HG03159 (cell line): Measurements from ENCODE around the gene QARS1.
A peak's percentile ranks its signal among the peaks of the same experiment; 100 is the strongest.

ENCODE experiments used
- ATAC-seq: cut with Tn5 transposase; IDR thresholded peaks from one replicate; pipeline ENCODE4 v1.9.1; 2021; ENCODE audit warnings: mild to moderate bottlenecking, moderate library complexity; ENCODE audit not compliant: unreplicated experiment

QARS1 gene

DNA sequence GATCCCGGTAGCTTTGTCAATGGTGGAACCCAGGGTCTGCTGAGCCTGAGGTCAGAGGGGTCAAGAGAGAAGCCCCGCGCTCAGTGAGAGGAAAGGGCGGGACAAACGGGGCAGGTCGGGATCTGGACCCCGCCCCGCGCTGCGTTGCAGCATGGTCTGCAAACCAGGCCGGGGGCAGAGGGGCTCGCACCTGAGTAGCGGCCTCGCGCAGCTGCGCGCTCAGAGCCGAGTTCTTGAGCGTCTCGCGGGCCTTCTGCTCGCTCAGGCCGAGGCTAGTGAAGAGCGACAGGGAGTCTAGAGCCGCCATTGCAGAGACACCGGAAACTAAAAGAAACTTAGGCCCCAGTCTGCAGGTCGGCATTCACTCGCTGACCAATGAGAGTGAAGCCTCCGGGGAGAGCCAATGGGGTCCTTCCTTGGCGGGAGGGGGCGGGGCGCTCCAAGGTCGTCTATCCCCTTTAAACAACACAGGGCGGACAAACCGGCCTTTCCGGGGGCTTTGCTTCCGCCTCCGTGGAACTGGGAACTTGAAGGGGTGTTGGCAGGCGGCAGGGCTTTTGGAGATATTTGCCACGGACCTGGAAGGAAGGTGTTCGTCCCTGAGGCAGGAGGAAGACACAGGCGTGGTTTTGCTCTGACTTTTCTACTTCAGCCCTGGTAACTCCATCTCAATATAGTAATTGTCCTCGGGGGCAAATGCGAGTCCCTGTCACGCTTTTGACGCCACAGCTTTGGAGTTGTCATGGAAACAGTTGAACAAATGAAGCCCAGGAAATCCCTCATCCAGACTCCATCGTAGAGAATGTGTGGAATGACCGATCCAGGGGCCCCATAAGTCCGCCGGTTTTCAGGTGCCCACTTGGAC, at the start of gene QARS1:
Gene QARS1 (minus strand): TSS at position 331 of the 865 bp plus-strand sequence. CDS start 24 bp downstream, at position 307.
- ATAC-seq, result peak; percentile 84

DNA sequence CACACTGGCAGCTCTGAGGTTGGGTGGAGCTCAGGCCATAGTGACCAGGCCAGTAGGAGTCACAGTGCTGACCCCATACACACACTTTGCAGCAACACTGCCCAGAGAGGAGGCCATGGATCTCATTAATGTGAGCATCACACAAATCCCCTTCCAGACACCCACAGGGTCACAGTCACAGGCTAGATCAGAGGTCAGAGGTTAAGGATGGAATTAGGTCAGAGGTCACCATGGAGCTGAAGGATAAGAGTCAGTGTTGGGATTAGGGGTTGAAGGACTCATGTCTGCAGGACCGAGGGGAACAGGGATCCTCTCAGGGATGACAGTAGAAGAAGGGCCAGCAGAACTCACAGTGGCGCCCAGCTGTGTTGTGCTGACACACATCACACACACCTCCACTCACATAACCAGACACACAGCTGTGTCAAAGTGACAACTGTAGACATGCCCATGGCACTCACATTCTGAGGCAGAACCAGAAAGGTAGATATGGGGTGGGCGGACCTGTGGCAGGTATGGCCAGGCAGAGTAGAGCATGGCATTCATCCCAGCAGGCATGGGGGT, 48.9 kb upstream of the QARS1 start:
- ATAC-seq, result no peak

DNA sequence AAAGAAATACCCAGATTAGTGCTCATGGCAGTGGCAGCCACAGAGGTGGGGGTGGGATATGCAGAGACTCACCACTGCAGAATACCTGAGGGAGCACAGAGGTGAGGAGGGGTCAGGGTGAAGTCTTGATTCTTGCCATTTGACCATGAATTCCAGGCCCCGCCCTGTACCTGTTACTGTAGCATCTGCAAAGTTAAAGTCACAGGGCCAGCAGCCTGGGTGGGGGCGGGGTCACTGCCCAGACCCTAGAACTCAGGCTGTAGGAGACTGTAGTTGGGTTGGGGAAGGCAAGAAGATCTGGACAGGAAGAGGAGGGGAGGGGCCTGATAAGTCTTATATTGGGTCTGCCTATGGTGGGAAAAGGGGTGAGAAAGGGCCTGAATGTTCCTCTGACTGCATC, 47.1 kb upstream of the QARS1 start:
- no peak for ATAC-seq

DNA sequence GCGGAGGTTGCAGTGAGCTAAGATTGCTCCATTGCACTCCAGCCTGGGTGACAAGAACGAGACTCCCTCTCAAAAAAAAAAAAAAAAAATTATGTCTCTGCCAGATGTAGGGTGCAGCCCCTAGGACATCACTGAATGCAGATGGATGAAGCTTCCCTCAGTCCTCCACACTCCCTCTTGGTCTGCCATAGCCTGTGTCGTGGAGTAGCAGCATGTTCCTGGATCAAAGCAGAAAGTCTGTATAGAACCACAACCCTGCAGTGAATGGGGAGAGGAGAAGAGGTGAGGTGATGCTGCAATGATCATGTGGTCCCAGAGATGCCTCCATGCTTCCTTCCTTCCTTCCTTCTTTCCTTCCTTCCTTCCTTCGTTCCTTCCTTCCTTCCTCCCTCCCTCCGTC, 43.6 kb upstream of the QARS1 start:
- no peak for ATAC-seq

DNA sequence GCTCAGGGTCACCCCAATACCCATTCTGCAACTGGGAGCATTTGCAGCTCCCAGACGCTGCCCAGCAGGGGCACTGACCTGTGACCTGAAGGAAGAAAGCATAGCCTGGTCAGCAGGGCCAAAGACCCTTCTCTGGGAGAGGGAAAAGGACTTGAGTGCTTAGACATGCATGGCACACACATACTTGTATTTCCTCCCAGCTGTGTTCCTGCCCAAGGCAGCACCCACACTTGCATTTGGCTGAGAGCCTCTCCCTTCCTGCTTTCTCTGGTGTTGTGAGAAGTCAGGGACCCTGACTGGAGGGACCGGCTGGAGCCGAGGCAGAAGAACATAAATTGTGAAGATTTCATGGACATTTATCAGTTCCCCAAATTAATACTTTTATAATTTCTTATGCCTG, 35.5 kb upstream of the QARS1 start:
- ATAC-seq, result no peak

DNA sequence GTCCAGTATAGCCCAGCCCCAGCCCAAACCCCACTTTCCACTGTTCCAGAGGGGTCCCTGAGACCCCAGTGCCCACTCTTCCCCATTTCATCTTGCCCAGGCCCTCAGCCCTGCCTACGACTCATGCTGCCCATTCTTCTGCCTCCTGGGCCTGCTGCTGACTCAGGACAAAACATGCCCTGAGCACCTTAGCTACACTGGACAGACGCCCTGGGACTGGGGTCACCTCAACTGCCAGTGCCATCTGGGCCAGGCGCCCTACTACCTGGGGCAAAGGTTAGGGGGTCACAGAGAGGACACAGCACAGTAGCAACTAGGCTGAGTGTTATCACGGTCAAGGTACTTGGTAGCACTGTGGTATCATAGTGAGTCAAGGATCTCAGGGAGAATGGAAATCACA, 30.9 kb upstream of the QARS1 start:
- no peak for ATAC-seq

DNA sequence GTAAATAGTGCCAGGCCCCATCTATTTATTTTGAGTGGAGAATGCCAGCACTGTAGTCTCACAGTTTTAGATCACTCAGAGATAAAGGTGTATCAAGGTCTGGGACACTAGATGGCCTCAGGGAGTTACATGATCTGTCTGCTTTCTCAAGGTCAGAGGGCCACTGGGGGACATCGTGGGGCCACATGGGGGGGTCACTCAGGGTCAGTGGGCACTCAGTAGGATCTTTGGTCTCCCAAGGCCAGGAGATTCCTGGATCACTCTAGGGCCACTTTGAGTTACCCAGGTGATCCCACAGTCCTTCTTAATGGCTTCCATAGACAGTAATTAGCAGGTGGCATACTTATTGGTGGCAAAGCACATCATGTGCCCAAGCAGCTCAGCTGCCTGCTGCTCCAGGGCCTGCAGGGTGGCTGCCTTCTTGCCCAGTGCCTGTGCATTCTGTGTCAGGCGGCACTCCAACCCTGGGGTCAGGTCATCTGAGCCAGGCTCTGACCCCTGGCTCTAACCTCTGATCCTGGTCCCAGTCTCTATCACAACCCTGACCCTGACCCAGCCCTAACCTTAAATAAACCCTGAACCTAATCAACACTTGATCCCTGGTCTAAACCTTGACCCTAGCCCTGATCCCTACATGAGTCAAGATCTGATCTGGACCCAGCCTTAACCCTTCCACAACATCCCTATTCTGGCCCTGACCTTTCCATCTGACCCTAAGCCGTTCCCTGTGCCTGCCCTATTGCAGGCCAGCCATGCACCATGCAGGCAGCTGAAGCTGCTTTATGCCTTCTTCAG, 30.1 kb upstream of the QARS1 start:
- ATAC-seq, result no peak

DNA sequence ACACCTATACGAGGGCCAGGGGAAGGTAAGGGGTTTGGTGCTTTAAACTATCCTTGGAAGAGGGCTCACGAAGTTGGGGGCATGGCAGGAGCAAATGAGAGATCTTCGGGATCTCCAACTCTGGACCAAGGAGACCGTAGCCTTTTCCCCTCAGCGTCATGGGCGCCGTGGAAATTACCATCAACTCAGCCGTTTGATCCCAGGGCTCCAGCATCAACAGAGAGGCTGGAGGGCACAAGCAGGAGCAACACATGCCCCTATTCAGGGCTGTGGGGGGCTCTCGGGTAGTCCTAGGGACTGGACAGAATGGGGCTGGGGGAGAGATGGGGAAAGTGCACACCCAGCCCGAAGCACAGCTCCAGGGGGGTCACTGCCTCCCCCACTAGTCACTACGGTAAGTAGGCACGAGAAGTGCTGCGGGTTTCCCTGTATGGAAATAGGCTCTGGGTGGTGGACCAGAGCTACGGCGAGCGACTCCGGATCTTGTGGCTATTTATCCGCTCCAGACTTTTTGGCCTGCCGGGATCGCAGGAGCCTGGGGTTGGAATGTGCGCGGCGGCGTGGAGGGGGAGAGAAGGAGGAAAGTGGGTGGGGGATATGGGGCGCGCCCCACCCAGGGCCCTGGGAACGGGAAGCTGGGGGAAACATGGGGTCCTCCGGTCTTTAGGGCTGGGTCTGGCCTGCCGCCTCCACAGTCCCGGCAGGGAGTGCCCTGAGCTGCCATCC, 28.8 kb upstream of the QARS1 start:
- no peak for ATAC-seq

DNA sequence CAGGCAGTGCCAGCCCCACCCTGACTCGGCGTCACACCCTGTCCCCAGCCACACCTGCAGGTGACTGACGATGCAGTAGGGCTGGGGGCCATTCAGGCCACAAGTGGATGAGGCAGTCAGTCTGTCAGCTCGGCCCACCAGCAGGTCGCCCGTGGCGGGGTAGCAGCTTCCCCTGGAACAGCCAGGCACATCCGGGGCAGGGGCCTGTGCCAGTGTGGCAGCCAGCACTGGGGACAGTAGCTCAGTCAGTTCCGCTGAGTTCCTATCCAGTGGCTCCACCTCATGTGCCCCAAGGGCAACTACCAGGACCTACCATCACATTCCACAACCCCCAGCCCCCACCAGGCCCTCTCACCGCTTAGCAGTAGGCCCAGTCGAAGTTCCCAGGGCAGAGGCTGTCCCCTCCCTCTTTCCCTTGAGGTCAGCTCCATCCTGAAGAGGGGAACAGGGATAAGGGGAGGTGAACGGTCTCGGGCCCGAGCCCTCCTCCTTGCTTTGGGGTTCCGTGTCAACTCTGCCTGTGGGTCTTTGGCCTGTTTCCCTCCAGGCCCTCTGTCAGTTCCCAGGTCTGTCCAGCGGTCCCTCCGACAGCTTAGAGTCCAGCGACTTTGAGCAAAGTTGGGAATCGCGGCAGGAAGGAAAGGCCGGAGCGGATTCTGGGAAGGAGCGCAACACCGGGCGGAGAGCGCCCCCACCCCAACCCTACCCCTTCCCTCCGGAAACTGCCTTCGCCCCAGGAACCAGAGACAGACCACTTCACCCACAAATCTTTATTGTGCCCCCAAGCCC, 28.1 kb upstream of the QARS1 start, which contains the start of gene LAMB2:
Gene LAMB2 (minus strand): TSS at position 614 of the 789 bp plus-strand sequence. CDS start 183 bp downstream, at position 431.
- ATAC-seq, result no peak

DNA sequence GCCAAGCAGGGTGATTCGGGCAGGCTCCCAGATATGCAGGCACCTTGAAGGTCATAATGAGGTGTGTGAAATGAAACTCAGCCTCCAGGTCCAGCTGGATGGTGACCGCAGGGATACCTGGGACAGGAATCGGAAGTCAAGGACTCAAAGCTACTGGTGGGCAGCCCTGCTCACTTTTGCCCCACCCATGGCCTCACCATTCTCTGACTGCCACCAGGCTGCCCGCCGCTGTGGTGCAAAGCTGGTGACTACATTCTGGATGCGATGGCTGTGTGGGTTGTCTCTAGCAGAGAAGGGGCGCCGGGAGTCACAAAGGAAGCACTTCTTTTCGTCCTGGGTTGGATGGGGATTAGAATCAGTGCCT, 27.5 kb upstream of the QARS1 start:
- no peak for ATAC-seq

DNA sequence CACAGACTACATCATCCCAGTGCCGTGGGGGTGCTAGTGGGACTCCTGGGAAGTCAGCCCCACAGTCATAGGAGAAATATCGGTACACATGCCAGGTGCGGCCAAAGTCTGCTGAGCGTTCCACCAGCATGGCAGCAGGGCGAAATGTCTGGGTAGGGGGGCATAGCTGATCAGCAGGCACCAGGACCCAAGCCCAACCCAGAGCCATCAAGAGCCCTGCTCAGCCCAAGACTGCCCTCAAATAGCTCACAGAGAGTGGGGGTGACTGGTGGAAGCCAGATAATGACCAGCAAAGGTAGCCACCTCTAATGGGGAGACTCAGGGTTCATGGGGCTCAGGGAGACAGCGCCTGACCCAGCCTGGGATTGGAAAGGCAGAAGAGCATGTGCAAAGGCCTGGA, 27.0 kb upstream of the QARS1 start:
- ATAC-seq, result no peak

DNA sequence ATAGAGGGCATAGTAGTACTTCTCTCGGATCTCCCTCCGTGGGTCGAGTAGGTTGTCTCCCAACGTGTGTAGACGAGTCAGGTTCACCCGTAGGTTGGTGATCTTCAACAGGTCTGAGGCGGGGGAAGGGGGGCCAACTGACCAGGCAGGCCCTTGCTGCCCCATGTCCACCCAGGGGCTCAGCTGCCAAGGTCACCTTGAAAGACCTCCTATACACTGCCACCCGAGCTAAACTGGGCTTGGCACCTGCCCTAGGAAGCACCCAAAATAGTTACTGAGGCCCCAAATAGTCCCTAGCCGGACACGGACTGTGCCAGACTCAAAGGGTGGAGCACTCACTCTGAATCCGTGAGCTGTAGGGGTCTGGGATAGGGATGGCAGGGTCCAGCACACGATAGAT, 26.5 kb upstream of the QARS1 start:
- ATAC-seq, result no peak

DNA sequence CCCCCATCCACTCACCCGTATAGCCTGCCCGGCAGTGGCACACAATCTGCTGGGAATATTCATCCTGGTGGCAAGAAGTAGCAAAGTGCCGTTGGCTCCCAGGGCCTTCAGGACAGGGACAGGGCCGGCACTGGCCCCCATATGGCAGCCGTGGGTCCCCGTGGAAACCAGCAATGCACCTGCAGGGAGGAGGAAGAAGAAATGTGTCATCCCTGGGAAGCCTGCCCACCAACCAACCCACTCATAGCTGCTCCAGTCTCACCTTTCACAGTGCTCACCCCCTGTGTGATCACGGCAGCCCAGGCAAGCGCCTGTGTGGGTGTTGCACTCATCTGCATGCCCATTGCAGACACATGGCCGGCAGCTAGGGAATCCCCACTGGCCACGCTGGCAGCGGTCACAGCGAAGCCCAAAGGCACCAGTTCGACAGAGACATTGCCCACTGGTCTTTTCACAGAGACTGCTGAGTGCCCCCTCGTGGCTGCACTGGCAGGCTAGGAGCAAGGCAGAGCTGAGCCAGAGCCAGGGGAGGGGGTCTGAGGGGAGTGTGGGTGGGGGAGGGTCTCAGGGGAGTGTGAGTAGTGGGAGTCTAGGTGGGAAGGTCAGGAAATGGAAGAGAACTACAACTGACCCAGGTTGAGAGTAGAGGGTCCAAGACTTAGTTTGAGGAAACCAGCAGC, 20.6 kb upstream of the QARS1 start:
- ATAC-seq, result no peak

DNA sequence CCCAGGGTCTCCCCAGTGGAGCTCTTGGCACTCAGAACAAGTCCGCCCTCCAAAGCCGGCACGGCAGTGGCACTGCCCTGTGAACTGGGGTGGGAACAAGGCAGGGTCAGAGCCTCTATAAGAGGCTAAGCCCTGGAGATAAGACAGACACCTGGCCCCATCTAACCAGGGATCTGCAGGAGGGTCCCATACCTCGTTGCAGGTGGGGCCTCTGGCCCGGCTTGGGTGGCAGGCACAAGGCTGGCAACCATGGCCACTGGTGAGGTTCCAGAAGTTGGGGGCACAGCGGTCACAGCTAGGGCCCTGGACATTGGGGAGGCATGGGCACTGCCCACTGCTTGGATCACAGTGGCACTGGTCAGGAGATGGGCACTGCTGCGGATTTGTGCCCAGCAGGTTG, 19.6 kb upstream of the QARS1 start:
- no peak for ATAC-seq

DNA sequence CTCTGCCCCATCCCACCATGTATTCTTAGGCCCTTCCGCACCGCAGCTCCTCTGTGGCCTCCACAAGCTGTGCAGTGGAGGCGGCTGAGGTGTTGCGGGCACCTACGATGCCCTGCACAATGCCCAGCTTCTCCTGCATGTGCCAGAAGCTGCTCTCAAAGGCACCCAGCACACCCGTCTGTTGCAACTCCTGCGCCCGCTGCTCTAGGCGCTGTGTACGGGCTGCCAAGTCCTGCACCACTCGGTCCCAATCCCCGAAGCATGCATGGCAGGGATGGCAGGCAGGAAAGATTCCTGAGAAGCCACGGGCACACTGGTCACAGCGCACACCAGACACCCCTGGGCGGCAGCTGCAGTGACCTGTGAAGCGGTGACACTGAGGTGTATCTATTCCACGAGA, 19.1 kb upstream of the QARS1 start:
- ATAC-seq, result no peak

DNA sequence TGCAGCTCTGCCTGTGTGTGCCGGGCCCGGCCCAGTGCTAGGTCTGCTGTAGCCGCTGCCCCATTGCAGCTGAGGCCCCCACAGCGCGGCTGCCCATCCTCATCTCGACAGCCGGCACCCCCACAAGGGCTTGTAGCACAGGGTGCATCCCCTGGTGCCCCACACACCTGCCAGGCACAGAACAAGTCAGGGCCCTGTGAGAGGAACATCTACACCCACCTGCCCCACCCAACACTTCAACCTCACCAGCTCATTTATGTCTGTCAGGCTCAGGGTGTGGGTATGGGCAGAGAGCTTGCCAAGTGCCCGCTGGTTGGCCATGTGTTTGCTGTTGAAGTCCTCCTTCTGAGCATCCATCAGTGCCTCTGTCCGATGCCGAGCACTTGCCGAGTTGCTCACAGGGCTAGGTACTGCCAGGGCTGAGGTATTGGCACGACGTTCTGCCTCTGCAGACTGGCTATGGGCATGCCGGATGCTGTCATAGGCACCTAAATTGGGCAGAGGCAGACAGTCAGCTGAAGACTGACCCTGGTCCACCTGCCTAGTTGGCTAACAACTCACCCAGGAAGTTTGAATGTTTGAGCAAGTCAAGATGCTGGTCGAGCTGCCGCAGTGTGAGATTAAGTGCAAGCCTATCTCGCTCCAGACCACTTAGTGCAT, 18.5 kb upstream of the QARS1 start:
- no peak for ATAC-seq

DNA sequence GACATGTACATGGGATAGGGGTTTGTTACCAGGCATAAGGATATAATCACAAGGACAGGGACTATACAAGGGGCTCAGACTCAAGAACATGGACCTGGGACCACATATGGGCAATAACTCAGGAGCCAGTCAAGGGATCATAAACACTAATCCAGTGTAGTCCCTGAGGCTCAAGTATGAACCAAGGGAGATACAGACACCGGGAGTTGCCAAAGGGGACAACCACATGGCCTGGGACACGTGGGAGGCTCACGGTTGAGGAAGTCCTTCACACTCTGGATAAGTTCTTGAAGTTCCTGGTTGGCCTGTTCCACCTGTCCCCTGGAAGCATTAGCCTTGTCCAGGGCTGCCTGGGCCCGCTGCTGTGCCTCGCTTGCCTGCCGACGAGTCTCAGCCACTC, 17.9 kb upstream of the QARS1 start:
- ATAC-seq, result no peak

DNA sequence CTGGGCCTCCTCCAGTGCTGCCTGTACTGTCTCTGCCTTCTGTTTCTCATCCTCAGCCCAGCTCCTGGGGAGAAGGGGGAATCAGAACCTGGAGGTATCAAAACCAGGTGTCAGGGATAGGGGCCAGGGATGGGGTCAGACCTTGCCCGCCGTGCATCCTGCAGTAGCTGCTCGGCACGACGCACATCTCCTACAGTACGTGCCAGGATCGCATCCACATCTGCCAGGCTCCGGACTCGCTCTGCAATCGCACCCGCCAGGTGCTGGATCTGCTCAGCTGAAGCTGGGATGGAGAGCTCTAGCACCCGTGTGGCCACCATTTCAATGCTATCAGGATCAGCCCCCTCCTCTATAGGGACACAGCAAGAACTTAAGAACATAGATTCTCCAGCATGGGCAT, 17.5 kb upstream of the QARS1 start:
- ATAC-seq, result no peak

DNA sequence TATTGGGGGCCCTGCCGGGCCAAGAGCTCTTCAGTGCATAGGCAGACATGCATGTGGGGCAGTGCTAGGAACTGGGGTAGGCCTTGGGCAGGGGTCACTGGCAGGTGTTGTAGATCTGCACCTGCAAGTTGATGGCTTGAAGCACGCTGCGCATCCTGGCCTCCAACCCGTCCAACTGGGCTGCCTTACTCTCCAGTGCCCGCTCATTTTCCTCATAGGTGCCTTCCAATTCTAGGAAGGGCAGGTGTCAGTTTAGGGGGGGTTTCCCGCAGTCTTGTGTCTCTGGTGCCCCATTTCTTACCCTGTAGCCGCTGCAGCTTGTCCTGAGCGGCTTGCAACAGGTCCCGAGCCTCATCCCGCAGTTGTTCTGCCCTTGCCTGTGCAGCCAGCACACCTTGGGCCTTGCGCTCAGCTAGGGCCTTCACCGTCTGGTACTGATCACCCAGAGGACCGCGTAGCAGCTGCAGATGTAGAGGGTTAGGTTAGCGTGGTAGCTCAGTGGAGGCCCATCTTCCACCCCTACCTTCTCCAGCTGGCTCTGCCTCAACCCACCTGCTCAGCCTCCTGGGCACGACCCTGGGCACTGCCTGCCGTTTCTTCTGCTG, 16.7 kb upstream of the QARS1 start:
- peak; percentile 29 for ATAC-seq
